T-helper 22 cell (primary cell): ENCODE data around the gene SNTG2.

Experiments used
- DNase-seq: peaks from one replicate; pipeline ENCODE4 v3.0.0-alpha.2; 2020; ENCODE audit warnings: low read depth

The SNTG2 gene

DNA sequence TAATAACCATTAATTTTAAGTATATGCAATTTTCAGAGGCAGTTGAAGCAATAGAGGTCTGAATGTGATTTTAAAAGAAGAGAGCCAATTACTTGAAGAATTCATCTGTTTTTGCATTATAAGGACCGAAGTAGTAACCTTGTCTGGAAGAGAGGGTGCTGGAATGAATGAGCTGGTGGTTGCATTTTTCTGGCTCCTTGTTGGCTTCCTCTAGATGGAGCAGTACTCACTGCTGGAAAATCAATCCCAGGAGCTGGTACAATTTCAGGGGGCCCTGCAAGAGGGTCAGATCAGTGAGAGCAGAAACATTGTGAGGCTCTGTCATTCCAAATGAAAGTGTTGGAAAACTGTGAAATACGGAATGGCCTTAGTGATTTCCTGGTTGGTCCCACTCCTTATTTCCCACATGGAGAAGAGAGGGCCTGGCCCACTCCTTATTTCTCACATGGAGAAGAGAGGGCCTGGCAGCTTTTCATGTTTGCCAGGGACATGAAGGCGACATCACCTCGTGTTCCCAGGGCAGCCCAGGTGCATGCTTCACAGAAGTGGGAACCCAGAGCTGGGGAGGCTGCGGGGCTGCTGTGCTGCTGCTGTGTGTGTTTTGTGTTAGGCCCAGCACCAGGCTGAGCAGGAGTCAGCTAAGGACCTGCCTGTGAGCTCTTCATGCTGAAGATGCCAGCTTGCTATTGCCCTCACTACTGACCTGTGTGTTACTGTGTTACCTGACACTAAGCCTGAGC, 197.4 kb downstream of the SNTG2 start:
- no peak for DNase-seq

DNA sequence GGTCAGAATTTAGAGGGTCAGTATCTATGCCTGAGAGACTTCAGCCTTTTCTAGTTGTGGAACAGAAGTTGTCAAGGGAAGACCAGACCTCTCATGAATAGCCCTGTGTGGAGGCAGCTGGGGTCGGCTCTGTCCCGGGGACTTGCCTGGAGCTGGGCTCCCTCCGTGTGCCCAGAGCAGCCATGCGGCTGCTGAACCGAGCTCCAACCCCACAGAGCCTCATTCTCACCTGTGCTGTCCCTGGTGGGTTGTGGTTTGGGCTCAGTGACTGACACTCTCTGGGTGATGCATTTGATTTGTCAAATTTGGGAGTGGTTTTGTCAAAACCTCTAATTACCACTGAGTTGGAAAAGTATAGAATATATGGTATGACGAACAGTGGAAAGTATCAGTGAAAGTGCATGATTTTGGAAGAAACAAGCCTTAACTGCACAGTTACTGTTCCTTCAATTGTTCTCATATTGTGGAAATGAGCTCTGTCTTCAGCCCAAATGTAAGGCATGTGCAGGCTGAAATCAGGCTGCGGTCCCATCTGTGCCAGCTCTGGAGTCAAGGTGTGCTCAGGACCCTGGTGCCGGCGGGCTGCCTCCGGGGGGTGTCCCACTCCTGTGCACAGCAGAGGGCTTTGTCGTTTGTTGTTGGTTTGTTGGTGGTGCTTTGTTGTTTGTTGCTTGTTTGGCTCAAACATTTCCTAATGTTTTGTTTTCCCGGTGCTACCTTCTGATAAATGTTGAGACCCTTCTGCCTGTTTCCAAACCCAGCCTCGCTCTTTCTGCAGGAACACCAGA, 200.3 kb downstream of the SNTG2 start:
- no peak for DNase-seq

DNA sequence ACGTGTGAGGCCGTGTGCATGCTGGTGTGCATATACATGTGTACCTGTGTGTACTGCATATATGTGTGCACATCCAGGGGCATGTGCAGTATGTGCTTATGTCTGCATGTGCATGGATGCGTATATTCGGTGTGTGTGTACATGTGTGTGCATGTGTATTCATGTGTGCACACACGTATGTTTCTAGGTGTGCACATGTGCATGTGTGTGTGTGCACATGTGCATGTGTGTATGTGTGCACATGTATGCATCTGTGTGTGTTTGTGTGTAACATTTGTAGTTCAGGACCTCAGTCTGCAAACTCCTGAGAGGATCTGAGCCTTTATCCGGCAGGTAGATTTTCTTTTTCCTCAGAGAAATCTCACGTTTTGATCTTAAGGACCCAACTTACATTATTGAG, 201.7 kb downstream of the SNTG2 start:
- no peak for DNase-seq

DNA sequence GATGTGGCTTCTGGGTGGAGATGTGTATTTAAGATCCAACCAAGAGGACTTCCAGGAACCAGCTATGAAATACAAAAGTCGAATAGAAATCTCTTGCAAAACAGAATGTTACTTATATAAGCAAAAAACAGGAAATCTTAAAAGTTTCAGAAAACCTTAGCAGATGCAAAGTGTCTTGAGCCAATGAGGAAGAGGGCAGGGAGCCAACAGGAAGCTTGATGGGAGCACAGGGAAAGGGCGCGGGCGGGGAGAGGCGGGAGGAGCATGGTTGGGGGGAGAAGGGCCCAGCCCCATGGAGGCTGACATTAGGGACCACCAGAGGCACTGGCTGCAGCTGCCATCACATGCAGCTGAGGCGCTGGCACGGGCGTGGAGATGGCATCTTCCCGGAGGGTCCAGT, 203.3 kb downstream of the SNTG2 start:
- no peak for DNase-seq

DNA sequence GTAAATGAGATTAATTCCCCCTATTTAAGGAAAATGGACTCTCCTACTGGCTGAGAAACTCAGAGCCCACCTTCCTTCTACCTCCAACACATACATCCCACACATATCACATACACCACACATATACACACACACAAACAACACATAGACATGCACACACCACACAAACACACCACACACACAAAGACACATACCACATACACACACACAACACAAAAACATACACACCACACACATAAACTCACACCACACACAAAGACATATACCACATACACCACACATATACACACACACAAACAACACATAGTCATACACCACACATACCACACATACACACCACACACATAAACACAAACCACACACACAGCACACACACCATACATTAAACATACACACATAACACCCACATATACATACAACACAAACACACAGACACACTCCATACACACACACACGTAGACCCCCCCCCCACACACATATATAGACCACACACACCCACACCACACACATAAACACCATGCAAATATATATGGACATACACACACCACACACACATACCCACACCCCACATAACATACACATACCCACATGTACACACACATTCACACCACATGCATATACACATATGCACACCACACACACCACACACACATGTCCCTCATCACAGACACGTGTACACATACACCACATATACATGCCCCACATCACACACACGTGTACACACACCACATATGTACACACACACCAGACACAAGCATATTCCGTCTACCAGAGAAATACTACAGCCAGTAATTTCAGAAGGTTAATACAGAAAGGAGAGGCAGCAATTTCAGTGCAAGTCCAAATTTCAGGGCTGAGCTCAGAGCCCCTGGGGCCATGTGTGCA, 204.3 kb downstream of the SNTG2 start:
- no peak for DNase-seq

DNA sequence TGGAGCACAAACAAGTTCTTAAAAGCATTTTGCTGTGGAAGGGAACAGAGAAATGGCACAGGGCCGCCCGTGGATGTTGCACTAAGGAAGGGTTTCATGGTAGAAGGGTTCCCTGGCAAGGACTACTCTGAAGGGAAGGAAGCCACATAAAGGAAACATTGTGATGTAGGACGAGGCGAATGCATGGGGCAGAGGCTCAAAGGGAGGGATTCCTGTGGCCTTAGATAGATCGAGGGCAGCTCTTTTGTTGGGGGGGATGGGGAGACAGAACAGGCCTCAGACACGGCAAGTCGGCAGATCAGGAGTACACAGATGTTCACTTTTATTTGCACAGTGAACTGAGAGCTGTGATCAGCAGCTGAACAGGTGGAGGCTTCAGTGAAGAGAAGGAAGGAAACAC, 205.4 kb downstream of the SNTG2 start:
- no peak for DNase-seq

DNA sequence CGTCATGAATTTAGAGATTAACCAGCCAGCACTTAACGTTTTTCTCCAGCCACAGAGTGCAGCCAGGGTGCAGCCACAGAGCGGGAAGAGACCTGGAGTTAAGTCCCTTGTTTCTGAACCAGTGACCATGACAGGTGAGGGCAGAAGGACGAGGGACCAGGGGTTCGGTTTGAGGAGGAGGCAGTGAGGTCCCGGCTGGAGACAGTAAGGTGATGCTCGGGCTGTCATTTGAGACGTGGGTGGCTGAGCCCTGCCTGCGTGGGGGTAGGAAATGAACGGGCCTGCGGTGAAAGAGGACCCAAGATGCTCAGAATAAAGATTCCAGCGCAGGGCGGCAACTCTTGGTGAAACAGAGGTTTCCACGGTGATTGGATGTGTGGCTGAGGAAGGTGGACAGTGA, 205.9 kb downstream of the SNTG2 start:
- no peak for DNase-seq

DNA sequence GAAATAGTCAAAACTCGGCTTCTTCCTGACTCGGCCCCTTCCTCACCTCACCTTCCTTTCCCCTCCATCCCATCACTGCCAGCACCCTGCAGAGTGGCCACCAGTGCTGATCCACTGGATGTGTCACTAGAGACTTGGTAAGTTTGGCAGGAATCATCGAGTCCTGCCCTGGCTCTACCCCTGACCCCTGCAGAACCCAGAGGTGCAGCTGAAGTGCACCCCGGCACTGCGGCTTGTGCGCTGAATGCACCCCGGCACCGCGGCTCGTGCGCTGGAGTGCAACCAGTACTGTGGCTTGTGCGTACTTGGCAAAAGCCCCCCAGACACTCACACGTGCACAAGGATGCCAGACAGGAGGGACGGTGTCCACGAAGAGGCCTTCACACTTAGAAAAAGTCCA, 206.5 kb downstream of the SNTG2 start:
- DNase-seq, result no peak

DNA sequence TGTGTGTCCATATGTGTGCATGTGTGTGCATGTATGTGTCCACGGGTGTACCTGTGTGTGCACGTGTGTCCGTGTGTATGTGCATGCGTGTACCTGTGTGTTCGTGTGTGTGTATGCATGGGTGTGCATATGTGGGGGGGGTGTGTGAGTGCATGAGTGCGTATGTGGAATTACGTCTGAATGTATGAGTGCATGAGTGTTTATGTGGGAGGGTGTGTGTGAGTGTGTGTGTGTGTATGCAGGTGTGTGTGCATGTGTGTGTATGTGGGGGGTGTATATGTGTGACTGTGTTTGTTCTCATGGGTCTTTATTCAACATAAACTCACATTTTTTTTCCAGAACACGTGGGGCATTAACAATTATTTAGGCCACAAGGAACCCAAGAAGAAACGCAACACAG, 208.4 kb downstream of the SNTG2 start:
- no peak for DNase-seq

DNA sequence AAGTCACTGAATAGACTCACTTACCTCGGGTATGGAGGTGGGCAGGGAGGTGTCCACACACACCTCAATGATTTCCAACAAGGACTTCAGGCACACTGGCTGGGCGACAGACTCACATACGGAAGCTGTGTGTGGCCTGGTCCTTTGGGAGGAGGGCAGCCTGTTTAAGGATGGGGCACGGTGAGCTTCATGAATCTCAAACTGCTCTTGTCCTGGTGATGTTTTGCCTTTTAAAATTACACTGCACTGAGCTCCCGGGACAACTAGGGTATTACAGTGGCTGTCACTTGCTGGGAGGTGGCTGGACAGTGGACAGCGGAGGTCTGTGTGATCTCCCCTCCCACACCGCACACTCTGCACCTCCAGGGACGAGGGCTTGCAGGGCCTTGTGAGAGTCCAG, 211.6 kb downstream of the SNTG2 start:
- DNase-seq, result no peak

DNA sequence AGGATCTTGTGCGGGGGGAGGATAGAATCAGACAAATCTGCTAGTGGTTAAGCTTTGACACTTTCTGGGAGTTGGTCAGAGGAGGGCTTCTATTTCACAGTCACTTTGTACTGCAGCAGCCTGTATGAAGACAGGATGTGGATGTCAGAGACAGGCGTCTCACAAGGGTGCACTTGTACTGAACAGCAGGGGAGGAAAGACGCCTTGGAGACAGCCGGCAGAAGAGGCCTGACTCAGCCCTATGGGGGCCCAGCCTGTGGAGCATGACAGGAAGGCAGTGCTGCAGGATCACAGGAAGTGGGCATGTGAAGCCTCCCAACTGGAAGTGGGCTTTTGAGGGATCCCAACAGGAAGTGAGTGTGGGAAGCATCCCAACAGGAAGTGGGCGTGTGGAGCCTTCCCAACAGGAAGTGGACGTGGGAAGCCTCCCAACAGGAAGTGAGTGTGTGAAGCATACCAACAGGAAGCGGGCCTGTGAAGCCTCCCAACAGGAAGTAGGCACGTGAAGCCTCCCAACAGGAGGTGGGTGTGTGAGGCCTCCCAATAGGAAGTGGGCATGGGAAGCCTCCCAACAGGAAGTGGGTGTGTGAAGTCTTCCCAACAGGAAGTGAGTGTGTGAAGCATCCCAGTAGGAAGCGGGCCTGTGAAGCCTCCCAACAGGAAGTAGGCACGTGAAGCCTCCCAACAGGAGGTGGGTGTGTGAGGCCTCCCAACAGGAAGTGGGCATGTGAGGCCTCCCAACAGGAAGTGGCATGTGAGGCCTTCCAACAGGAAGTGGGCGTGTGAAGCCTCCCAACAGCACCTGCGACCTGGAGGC, 212.3 kb downstream of the SNTG2 start:
- DNase-seq, result no peak

DNA sequence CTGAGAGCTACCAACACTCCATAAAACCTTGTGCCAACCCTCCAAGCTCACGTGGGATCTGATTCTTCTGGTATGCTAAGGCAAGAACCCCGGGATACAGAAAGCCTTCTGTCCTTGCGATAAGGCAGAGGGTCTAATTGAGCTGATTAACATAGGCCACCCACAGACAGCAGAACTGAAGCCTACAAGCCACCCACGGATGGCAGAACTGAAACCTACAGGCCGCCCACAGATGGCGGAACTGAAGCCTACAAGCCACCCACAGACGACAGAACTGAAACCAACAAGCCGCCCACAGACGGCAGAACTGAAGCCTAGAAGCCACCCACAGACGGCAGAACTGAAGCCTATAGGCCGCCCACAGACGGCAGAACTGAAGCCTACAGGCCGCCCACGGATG, 216.3 kb downstream of the SNTG2 start:
- DNase-seq, result no peak

DNA sequence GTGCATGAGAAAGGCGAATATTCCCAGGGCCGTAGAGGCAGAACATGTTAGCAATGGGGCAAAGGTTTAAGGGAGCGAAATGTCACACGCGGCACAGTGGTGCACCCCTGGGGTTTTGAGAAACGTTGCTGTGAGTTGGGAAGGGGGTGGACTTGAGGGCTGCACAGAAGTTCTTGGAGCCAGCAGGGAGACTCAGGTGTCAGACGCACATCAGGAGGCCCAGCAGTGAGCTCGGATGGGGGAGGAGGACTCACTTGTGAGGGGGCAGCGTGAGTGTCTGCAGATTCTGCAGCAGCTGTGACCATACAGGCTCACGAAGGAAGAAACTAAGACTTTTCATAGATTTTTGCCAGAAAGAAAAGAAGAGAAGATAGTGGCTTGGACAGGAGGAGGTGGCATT, 218.2 kb downstream of the SNTG2 start:
- no peak for DNase-seq

DNA sequence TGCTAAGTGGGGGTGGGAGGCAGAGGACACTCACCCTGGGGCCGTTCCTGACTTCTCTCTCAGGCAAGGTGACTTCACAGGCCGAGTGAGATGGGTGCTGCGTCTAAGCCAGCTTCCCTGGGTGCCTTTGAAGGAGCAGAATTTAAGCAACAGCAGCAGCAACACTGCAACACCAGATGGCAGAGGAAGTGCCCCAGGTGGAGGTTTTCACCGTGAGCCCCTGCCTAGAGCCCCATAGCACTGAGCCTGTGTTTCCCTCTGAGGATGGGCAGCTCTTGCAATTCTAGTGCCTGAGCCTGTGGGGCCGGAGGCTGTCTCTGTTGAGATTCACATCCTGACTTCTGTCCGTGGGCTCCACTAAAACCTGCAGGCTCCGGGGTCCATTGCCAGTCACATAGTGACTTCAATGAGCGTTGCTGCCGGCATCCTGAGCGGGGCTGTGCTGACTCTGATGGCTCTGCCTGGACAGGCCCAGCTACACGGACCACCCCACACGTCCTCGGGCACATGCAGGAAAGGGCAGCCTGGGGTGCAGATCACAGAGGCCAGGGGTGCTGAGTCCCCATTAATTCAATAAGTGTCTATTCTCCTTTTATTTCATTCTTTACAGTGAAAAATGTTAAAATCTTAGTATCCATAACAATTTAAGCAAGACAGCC, 218.8 kb downstream of the SNTG2 start:
- no peak for DNase-seq

DNA sequence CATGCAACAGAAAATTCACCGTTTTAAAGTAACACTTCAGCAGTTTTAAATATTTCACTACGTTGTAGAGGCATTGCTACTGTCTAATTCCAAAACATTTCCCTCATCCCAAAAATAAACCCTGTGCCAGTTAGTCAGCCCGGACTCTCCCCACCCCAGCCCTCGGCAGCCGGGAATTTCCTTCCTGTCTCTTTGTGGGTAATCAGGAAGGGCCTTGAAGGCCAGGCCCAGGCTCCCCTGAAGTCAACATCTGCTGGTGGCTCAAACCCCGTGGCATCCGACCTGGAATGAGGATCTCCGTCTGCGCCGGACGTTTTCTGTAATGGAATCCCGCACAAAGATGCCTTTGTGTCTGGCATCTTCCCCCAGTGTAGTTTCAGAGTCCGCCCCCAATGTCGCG, 219.6 kb downstream of the SNTG2 start:
- no peak for DNase-seq

DNA sequence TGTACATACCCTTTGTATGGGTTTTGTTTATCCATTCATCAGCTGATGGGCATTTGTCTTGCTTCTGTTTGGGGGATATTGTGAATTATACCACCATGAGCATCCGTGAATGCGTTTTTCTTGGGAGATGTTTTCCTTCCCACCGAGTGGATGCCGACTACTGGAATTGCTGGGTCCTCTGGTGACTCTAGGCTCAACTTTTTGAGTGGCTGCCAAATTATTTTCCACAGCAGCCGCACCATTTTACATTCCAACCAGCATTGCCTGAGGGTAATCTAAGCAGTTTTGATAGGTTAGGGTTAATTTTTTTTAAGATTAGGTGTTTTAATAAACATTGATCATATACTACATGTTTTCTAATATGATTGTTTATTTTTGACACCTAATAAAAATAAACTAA, 220.1 kb downstream of the SNTG2 start:
- no peak for DNase-seq

DNA sequence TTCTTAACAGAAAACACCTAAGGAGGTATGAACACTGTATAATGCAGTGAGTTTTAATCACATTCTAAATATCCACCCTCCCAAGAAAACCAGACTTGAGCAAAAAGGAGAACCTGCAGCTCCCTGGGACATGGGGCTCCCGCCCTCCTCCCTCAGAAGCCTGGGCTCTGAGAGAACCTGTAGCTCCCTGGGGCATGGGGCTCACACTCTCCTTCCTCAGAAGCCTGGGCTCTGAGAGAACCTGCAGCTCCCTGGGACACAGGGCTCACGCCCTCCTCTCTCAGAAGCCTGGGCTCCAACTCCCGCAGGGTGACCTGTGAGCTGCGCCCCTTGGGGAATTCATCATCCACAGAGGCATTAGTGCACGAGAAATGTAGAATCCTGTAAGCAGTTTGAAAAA, 222.9 kb downstream of the SNTG2 start:
- no peak for DNase-seq

DNA sequence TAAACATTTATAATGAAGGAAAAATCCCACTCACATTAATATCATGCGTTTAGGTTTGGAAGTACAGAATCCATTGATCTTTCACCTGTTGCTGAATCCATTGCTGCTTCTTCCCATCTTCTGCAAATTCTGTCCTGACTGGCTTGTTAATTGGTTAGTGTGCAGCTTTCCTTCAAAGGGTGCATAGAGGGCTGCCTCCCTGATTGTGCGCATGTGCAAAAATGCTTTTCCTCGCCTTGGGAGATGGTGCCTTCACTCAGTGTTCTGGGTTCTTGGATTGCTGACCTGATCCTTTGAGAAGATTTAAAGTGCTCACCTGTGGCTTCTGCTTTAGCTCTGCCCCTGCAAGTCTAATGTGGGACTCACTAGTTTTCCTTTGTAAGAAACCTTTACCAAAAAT, 231.2 kb downstream of the SNTG2 start:
- no peak for DNase-seq

DNA sequence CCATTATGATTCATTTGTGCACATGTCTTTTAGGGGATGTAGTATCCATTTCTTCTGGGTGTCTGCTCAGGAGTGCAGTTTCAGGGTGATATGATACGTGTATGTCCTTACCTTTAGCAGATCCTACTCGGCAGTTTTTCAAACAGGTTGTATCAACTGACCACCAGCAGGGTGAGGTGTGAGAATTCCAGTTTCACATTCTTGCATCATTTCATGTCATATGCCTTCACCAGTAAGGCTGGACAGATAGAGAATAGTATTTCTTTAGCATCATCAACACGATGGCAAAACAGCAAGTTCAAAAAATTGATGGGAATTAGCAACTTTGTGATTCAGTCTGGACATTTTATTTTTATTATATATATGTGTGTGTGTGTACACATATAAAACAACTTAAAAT, 232.7 kb downstream of the SNTG2 start:
- no peak for DNase-seq

DNA sequence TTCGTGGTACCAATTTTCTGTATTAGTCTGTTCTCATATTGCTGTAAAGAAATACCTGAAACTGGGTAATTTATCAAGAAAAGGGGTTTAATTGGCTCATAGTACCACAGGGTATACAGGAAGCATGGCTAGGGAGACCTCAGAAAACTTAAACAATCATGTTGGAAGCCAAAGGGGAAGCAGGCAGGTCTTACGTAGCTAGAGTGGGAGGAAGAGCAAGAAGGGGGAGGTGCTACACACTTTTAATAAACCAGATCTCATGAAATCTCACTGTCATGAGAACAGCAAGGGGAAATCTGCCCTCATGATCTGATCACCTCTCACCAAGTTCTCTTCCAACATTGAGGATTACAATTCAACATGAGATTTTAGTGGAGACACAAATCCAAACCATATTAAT, 235.8 kb downstream of the SNTG2 start:
- DNase-seq, result no peak

DNA sequence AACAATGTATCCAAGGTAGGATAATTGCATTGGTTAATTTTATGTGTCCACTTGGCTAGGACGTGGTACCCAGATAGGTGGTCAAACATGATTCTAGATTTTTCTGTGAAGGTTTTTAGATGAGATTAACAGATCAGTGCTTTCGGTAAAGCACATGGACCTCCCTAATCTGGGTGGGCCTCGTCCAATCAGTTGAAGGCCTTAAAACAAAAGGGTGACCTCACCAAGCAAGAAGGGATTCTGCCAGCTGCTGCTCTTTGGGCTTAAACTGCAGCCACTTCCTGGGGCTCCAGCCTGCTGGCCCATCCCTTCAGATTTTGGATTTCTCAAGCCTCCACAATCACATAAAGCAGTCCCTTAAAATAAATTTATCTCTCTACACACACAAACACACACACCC, 236.5 kb downstream of the SNTG2 start:
- no peak for DNase-seq
